HEK293 (cell line): ENCODE results near the gene TRMT1.

ENCODE experiments used
- CTCF ChIA-PET: fragments of 350-600 bp; formaldehyde crosslinking; extraction: SDS; loops from one replicate; lab custom pipeline; 2021; ENCODE audit warnings: antibody characterized with exemption; lab: Yijun Ruan, JAX
- POLR2A ChIA-PET: fragments of 300-600 bp; formaldehyde crosslinking; extraction: SDS; loops from one replicate; lab custom pipeline; 2020; ENCODE audit warnings: antibody characterized with exemption, inconsistent platforms; lab: Yijun Ruan, JAX
- H3K27ac ChIP-seq: fragments of 200-500 bp; sonication (Bioruptor generic); 2 replicates; pipeline ENCODE4 v1.5.1; 2014; ENCODE audit warnings: low read depth, low read length, control low read depth, inconsistent platforms; ENCODE audit errors: extremely low read depth
- H3K36me3 ChIP-seq, 2 experiments: fragments of 200-500 bp in 1 of 2; sonication (Bioruptor generic) in 1 of 2; 1 replicate in 1 of 2; 2 replicates in 1 of 2; pipeline ENCODE4 v1.5.1; 2014 to 2017; ENCODE audit warnings: inconsistent platforms in 2 of 2, low read length in 2 of 2; ENCODE audit not compliant: control insufficient read depth in 2 of 2, insufficient read depth in 1 of 2
- H3K4me1 ChIP-seq: fragments of 200-500 bp; sonication (Bioruptor generic); 2 replicates; pipeline ENCODE4 v1.5.1; 2014; ENCODE audit warnings: mild to moderate bottlenecking, low read length, inconsistent platforms; ENCODE audit not compliant: control insufficient read depth, insufficient read depth
- H3K4me3 ChIP-seq: 2 replicates; pipeline ENCODE4 v1.5.1; 2011; ENCODE audit warnings: low read depth, mild to moderate bottlenecking, control low read depth, low read length, moderate library complexity
- H3K9me3 ChIP-seq: fragments of 200-500 bp; sonication (Bioruptor generic); 2 replicates; pipeline ENCODE4 v1.5.1; 2014; ENCODE audit warnings: low read depth, low read length, inconsistent platforms; ENCODE audit not compliant: control insufficient read depth, insufficient read depth
- BCL11B ChIP-seq: fragments of 450-650 bp; formaldehyde crosslinking; IDR thresholded peaks from 2 replicates; pipeline ENCODE4 v1.5.1; 2016; ENCODE audit warnings: low read depth, missing biosample characterization, missing genetic modification characterization
- EGR2 ChIP-seq: fragments of 450-650 bp; formaldehyde crosslinking; IDR thresholded peaks from 2 replicates; pipeline ENCODE4 v1.5.1; 2016; ENCODE audit warnings: low read depth, missing biosample characterization, missing genetic modification characterization
- SCRT1 ChIP-seq: fragments of 450-650 bp; formaldehyde crosslinking; IDR thresholded peaks from 2 replicates; pipeline ENCODE4 v1.5.1; 2016; ENCODE audit warnings: missing biosample characterization, missing genetic modification characterization, borderline replicate concordance
- SCRT2 ChIP-seq: fragments of 450-650 bp; formaldehyde crosslinking; IDR thresholded peaks from 2 replicates; pipeline ENCODE4 v1.5.1; 2016; ENCODE audit warnings: missing biosample characterization, missing genetic modification characterization
- WT1 ChIP-seq: fragments of 450-650 bp; formaldehyde crosslinking; IDR thresholded peaks from 2 replicates; pipeline ENCODE4 v1.5.1; 2016; ENCODE audit warnings: missing biosample characterization, missing genetic modification characterization
- ZBTB20 ChIP-seq: fragments of 450-650 bp; formaldehyde crosslinking; IDR thresholded peaks from 2 replicates; pipeline ENCODE4 v1.5.1; 2016; ENCODE audit warnings: missing biosample characterization, missing genetic modification characterization
- ZBTB8A ChIP-seq: fragments of 450-650 bp; formaldehyde crosslinking; IDR thresholded peaks from 2 replicates; pipeline ENCODE4 v1.5.1; 2016; ENCODE audit warnings: missing biosample characterization, missing genetic modification characterization
- ZNF202 ChIP-seq: fragments of 450-650 bp; formaldehyde crosslinking; IDR thresholded peaks from 2 replicates; pipeline ENCODE4 v1.5.1; 2016; ENCODE audit warnings: missing biosample characterization, missing genetic modification characterization, borderline replicate concordance
- ZNF211 ChIP-seq: fragments of 450-650 bp; formaldehyde crosslinking; IDR thresholded peaks from 2 replicates; pipeline ENCODE4 v1.5.1; 2016; ENCODE audit warnings: low read depth, missing biosample characterization, missing genetic modification characterization
- ZNF23 ChIP-seq: fragments of 450-650 bp; formaldehyde crosslinking; IDR thresholded peaks from 2 replicates; pipeline ENCODE4 v1.5.1; 2016; ENCODE audit warnings: missing biosample characterization, missing genetic modification characterization, borderline replicate concordance
- ZNF266 ChIP-seq: fragments of 450-650 bp; formaldehyde crosslinking; IDR thresholded peaks from 2 replicates; pipeline ENCODE4 v1.5.1; 2016; ENCODE audit warnings: missing biosample characterization, missing genetic modification characterization, low read depth
- ZNF391 ChIP-seq: fragments of 450-650 bp; formaldehyde crosslinking; IDR thresholded peaks from 2 replicates; pipeline ENCODE4 v1.5.1; 2016; ENCODE audit warnings: low read depth, missing biosample characterization, missing genetic modification characterization, borderline replicate concordance
- ZNF394 ChIP-seq: fragments of 450-650 bp; formaldehyde crosslinking; IDR thresholded peaks from 2 replicates; pipeline ENCODE4 v1.5.1; 2016; ENCODE audit warnings: missing biosample characterization, missing genetic modification characterization, mild to moderate bottlenecking, moderate library complexity, borderline replicate concordance
- ZNF433 ChIP-seq: fragments of 450-650 bp; formaldehyde crosslinking; IDR thresholded peaks from 2 replicates; pipeline ENCODE4 v1.5.1; 2016; ENCODE audit warnings: missing biosample characterization, missing genetic modification characterization, low read depth
- ZNF510 ChIP-seq: fragments of 450-650 bp; formaldehyde crosslinking; IDR thresholded peaks from 2 replicates; pipeline ENCODE4 v1.5.1; 2018; ENCODE audit warnings: mild to moderate bottlenecking, missing genetic modification characterization, missing biosample characterization; ENCODE audit not compliant: insufficient replicate concordance
- ZNF518A ChIP-seq: fragments of 450-650 bp; formaldehyde crosslinking; conservative IDR thresholded peaks from 2 replicates; pipeline ENCODE4 v1.5.1; 2016; ENCODE audit warnings: low read depth, missing biosample characterization, missing genetic modification characterization
- ZNF580 ChIP-seq: fragments of 450-650 bp; formaldehyde crosslinking; IDR thresholded peaks from 2 replicates; pipeline ENCODE4 v1.5.1; 2016; ENCODE audit warnings: missing biosample characterization, missing genetic modification characterization
- ZNF623 ChIP-seq: fragments of 450-650 bp; formaldehyde crosslinking; IDR thresholded peaks from 2 replicates; pipeline ENCODE4 v1.5.1; 2016; ENCODE audit warnings: missing biosample characterization, missing genetic modification characterization
- ZNF624 ChIP-seq: fragments of 450-650 bp; formaldehyde crosslinking; IDR thresholded peaks from 2 replicates; pipeline ENCODE4 v1.5.1; 2017; ENCODE audit warnings: missing biosample characterization, missing genetic modification characterization
- ZNF629 ChIP-seq: fragments of 450-650 bp; formaldehyde crosslinking; IDR thresholded peaks from 2 replicates; pipeline ENCODE4 v1.5.1; 2017; ENCODE audit warnings: missing biosample characterization, missing genetic modification characterization
- ZNF645 ChIP-seq: fragments of 450-650 bp; formaldehyde crosslinking; IDR thresholded peaks from 2 replicates; pipeline ENCODE4; 2016; ENCODE audit warnings: missing biosample characterization, missing genetic modification characterization
- ZNF701 ChIP-seq: fragments of 450-650 bp; formaldehyde crosslinking; IDR thresholded peaks from 2 replicates; pipeline ENCODE4 v1.5.1; 2016; ENCODE audit warnings: missing biosample characterization, missing genetic modification characterization
- ZNF830 ChIP-seq: fragments of 450-650 bp; IDR thresholded peaks from 2 replicates; pipeline ENCODE4 v1.5.0; 2018; ENCODE audit warnings: missing biosample characterization, missing genetic modification characterization, low read depth, mild to moderate bottlenecking, moderate library complexity
- ZXDB ChIP-seq: fragments of 450-650 bp; formaldehyde crosslinking; IDR thresholded peaks from 2 replicates; pipeline ENCODE4 v1.5.1; 2016; ENCODE audit warnings: missing biosample characterization, missing genetic modification characterization
- TF ChIP-seq, protein P1 (sequence below): fragments of 450-650 bp; formaldehyde crosslinking; IDR thresholded peaks from 2 replicates; pipeline ENCODE4 v1.5.1; 2016; ENCODE audit warnings: missing biosample characterization, missing genetic modification characterization

Gene TRMT1

GRCh38 chr19:13154911-13155471 is 38.5 kb upstream of the TRMT1 start (continued):
- TF ChIP-seq ZNF623 (tag by site-specific recombination) (peak; percentile 31), ZNF830 (tag by site-specific recombination) (no peak), ZBTB8A (tag by site-specific recombination) (no peak), ZXDB (tag by site-specific recombination) (no peak), ZNF266 (tag by site-specific recombination) (no peak)
- TF ChIP-seq, protein P1, sequence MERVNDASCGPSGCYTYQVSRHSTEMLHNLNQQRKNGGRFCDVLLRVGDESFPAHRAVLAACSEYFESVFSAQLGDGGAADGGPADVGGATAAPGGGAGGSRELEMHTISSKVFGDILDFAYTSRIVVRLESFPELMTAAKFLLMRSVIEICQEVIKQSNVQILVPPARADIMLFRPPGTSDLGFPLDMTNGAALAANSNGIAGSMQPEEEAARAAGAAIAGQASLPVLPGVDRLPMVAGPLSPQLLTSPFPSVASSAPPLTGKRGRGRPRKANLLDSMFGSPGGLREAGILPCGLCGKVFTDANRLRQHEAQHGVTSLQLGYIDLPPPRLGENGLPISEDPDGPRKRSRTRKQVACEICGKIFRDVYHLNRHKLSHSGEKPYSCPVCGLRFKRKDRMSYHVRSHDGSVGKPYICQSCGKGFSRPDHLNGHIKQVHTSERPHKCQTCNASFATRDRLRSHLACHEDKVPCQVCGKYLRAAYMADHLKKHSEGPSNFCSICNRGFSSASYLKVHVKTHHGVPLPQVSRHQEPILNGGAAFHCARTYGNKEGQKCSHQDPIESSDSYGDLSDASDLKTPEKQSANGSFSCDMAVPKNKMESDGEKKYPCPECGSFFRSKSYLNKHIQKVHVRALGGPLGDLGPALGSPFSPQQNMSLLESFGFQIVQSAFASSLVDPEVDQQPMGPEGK (tag by site-specific recombination) = no peak; the same call in 1 of the 2 replicates
- TF ChIP-seq, all 188 proteins: peak for 19

- H3K4me3 ChIP-seq = peak overlapping the region; percentile 99
- ChIA-PET POLR2A (interaction anchor here (0.9 to 2.6 kb wide), 8 partner anchors 11 to 698 kb away, joined by 4 to 60 read pairs (median 6); partner anchors contain the start of gene NACC1), CTCF (interaction anchor here (1.7 kb wide), 1 partner anchor 41 kb away, joined by 7 read pairs; no protein-coding TSS in a partner anchor)
- peak overlapping the region; percentile 98 for H3K27ac ChIP-seq
- peaks cover 10% of the 10 kb centered on the region for H3K4me1 ChIP-seq
- H3K36me3 ChIP-seq = peaks cover 0 to 11% of the 10 kb centered on the region in 2 experiments; a peak in 1 of 3 replicates
- H3K9me3 ChIP-seq = no peaks in the 10 kb centered on the region
- TF ChIP-seq ZNF394 (tag by site-specific recombination) = no peak; the same call in 1 of the 2 replicates
- TF ChIP-seq BCL11B (tag by site-specific recombination) = peak; percentile 58
- TF ChIP-seq WT1 (tag by site-specific recombination) = no peak
- no peak for TF ChIP-seq SCRT1 (tag by site-specific recombination)
- TF ChIP-seq ZNF433 (tag by site-specific recombination) = no peak
- no peak for TF ChIP-seq ZNF624 (tag by site-specific recombination)
- no peak for TF ChIP-seq ZNF23 (tag by site-specific recombination)
- TF ChIP-seq ZNF580 = no peak; the same call in 1 of the 2 replicates
- no peak for TF ChIP-seq ZNF510 (tag by site-specific recombination)
- TF ChIP-seq ZNF202 = no peak
- no peak for TF ChIP-seq ZNF701 (tag by site-specific recombination)
- no peak for TF ChIP-seq ZBTB20 (tag by site-specific recombination)
- TF ChIP-seq ZNF211 (tag by site-specific recombination) = no peak
- TF ChIP-seq SCRT2 (tag by site-specific recombination) = 0 out of 2 replicates have a peak, but pooled peaks have one; percentile 39
- peak; percentile 98 for TF ChIP-seq ZNF629
- no peak for TF ChIP-seq ZNF518A
- TF ChIP-seq, protein P1 (tag by site-specific recombination) = peak; percentile 90
- peak; percentile 97 for TF ChIP-seq EGR2 (tag by site-specific recombination)
- peak; percentile 82; the same call in 1 of the 2 replicates for TF ChIP-seq ZNF645 (tag by site-specific recombination)
- no peak for TF ChIP-seq ZNF391
Measured at GRCh38 chr19:13154241-13154778, 37.8 kb upstream of the TRMT1 start.
